CD4-positive, alpha-beta T cell treated with Interleukin-17A for 4 hours (primary cell): ENCODE results near the gene NCOR1.
"Not testable (repeated sequence)": the region's sequence is repeated elsewhere in the genome, so short reads cannot be mapped to it uniquely, and the experiment has no call there.

Experiments used
- DNase-seq: peaks from one replicate; pipeline ENCODE4 v3.0.0-alpha.2; 2020; ENCODE audit warnings: mixed read lengths

The NCOR1 gene

DNA sequence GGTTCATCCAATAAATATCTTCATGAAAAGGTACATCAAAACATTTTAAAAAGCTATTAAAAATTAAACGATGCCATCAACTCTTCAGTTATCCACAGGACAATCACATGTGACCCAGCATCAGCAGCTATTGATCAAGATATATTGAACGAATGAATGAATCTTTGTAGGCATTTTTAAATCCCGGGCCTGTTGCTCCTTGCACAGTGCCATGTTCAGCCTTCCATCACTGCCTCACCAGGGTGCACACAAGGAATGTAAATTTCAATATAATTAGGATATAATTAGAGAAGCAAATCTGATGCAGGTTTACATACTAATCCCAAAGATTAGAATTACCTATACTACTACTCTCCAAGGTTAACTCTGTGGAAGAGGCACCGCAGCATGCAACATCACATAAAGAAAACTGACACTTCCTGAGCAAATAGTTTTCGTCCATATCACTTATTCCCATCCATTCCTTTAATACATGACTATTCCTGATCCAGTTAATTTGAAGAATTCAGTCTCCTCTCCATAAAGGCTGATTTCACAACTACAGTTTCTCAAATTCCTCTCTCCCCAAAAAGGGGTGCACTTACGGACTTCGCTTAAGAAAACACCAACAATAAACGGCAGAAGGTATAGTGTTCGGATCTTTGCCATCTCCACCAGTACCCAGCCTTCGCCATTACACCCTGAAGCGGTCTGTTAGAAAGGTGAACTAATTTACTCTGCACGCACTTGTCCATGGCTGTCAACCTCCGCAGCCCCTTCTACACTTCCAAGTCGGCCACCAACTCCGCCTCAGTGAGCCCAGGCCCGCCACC, 938 bp downstream of the NCOR1 start:
- no peak for DNase-seq

DNA sequence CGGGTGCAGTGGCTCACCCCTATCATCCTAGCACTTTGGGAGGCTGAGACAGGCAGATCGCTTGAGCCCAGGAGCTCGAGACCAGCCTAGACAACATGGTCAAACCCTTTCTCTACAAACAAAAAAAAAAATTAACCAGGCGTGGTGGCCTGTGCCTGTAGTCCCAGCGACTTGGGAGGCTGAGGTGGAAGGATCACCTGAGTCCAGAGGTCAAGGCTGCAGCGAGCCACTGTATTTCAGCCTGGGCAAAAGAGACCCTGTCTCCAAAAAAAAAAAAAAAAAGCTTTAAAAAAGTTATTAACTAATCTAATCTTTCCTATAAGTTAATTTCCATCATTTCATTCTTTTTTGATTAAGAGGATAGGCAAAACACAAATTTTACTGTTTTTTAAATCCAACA, 2.5 kb downstream of the NCOR1 start:
- no peak for DNase-seq

DNA sequence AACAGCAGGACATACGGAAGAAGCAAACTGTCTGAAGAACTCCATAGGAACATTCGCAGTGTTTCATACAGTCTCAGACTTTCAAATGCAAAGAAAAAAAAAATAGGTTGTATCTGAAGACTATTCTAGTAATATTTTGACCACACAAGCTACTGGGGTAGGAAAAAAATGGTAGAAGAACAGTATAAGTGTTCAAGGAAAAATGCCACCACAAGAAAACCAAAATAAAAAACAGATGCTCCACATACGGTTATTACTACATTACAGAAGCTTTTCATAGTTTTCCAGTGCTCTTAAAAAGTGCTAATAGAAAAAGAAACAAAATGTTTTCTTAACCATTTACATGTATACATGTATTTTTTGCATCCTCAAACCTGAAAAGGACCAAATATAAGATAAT, 3.7 kb downstream of the NCOR1 start:
- no peak for DNase-seq

DNA sequence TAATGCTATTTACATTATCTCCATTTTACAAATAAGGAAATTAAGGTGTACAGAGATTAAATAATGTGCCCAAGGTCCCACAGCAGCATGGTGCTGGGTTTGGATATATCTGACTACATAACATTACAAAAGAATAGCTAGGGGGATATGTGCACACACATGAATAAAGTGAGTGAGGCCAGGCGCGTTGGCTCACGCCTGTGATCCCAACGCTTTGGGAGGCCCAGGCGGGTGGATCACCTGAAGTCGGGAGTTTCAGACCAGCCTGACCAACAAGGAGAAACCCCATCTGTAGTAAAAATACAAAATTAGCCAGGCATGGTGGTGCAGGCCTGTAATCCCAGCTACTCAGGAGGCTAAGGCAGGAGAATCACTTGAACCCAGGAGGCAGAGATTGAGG, 10.6 kb downstream of the NCOR1 start:
- not testable (repeated sequence) for DNase-seq

DNA sequence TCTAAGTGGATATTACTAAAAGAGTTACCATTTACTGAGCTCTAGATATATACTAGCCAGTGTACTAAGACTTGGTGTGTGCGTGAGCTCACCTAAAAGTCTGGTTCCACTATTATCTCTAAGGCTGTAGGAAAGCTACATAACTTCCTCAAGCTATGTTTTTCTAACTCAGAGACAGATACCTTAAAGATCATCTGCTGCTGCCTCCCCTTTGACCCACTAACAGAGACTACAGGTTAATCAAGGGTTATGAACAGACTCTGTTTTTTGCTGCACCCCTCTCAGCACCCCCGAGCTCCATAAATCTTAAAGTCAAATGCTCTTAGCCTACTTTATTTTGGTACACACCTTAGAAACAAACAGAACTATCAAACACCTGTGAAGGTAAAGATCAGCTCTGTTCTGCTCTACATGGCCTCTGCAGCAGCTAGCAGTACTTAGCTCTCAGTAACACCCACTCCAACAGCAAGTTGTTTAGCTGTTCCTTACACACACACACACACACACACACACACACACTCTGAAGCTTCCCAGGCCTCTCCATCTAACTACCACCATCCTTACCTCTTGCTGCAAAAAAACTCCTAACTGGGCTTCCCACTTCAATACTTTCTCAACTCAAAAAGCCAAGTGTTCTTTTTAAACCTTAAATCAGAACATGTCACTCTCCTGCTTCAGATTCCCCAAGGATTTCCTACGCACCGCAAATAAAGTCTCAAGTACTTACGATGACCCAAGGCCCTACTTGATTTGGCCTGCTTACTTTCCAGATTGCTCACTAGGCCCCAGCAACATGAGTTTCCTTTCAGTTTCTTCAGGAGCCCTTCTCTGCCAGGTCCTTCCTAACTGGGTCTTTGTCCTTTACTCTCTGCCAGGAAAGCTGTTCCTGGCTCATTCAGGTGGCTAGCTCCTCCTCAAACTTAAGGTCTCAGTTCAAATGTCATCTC, 12.5 kb downstream of the NCOR1 start:
- DNase-seq, result not testable (repeated sequence)

DNA sequence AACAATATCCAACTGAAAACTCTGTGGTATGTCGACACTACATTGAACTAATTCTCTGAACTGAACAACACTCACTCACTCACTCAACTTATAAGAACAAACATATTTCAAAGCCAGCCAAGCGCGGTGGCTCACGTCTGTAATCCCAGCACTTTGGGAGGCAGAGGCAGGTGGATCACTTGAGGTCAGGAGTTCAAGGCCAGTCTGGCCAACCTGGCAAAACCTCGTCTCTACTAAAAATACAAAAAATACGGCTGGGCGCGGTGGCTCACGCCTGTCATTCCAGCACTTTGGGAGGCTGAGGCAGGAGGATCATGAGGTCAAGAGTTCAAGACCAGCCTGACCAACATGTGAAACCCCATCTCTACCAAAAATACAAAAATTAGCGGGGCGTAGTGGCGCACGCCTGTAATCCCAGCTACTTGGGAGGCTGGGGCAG, 13.6 kb downstream of the NCOR1 start:
- not testable (repeated sequence) for DNase-seq

DNA sequence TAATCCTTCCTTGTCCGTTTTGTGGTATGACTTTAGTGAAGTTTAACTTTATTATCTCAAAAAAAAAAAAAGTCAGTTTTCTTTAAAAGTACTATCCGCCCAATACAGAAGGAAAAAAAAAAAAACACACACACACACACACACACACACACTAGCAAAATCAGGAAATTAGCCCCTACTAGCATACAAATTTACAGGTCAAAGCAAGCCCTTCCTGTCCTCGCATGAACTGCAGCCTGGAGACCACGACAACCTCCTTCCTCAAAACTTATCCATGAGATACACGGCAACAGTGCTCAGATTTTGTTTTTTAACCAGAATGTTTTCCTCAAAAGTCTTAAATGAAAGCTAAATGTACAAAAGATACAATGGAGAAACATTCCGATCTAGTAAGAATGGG, 16.2 kb downstream of the NCOR1 start:
- DNase-seq, result no peak

DNA sequence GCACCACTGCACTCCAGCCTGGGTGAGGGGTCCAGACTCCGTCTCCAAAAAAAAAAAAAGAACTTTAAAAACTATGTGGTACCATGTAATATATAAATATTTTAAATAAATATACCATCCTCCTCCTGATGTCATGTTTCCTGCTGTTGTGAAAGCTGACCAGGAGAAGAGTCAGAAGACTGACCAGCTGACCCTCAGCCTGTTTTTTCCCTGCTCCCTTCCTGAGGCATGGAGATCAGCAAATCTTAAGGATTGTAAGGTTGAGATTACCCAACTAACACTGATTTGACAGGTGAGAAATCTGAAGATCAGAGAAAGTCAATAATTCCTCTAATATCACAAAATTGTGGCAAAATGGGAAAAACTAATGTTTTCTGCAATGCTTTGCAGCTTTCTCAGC, 18.1 kb downstream of the NCOR1 start:
- DNase-seq, result no peak

DNA sequence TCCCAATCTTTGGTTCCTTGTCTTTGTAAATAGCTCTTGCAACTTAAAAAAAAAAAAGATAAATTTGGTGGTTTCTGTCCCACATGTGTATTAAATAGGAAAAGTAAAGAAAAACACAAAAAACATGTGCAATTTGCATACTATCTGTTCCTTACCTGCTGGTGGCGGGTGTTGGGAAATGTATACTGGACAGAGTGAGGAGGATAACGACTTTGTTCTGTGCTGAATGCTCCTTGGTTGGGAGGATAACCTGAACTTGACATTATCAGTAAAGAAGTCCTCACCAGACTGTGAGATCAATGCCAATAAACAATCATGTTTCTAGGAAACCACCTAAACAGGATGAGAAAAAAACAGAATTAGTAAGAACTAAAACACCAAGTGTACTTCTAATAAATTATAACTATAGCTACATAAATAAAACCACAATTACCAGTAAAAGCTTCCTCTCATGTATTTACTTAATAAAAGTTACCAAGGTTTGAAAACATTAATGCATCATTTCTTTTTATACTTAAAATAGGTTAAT, 21.0 kb downstream of the NCOR1 start:
- not testable (repeated sequence) for DNase-seq

DNA sequence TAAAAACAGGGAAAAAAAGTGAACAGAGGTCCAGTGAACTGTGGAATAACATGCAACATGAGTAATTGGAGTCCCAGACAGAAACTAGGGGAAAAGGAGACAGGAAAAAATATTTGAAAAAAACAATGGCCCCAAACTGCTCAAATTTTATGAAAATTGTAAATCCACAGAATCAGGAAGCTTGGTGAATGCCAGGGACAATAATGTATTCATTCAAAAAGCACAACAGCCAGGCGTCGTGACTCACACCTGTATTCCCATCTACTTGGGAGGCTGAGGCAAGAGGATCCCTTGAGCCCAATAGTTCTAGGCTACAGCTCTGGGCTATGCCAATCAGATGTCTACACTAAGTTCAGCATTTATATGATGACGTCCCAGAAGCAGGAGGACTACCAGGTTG, 23.7 kb downstream of the NCOR1 start:
- DNase-seq, result no peak

DNA sequence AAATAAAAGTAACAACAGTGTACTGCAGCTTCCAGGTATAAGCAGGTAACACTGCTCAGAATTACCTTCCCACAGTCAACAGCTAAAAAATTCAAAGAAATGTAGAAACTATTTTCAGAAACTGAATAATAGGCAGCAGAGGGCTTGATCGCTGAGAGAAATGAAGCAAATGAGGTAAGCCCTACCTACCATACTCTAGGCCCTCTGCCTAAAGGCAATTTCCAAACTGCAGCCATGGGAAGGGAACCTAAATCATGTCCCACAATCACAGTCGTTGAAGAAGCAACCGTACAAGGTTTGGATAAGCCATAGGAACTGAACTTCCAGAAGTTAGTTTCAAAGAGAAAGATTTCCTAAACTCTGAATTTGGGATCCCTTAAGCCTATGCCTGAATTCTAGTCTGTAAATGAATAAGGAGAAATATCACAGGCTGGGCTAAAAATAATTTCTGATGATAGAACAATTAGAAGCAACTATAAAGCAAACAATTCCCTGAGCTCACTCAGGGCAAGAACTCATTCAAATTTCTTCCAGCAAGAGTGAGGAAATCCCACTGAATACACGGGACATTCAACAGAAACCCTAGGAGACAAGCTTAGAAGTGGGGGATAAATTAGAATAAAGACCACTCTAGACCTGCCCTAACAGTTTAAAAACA, 24.5 kb downstream of the NCOR1 start:
- DNase-seq, result no peak

DNA sequence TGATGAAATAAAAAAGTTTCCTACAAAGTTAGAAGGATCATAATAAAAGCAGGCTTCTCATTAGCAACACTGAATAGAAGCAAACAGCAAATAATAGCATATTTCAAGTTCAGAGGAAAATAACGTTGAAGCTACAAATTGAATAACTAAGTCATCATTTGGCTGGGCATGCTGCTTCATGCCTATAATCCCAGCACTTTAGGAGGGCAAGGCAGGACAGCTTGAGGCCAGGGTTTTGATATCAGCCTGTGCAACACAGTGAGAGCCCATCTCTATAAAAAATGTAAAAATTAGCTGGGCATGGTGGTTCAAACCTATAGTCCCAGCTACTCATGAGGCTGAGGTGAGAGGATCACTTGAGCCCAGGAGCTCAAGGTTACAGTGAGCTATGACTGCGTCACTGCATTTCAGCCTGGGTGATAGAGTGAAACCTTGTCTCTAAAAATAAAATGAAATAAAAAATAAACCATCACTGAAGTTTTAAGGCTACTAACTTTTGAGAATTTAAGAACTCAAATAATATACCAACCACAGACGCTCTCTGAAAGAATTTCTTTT, 25.5 kb downstream of the NCOR1 start:
- DNase-seq, result no peak

DNA sequence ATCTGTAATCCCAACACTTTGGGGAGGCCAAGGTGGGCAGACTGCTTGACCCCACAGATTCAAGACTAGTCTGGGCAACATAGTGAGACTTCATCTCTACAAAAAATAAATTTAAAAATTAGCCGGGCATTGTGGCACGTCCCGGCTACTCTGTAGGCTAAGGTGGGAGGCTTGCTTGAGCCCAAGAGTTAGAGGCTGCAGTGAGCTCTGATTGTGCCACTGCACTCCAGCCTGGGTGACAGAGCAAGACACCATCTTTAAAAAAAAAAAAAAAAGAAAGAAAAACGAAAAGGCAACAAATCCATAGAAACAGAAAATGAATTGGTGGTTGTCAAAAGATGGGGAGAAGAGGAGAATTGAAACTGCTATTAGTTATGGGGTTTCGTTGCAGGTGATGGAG, 27.7 kb downstream of the NCOR1 start:
- DNase-seq, result no peak

DNA sequence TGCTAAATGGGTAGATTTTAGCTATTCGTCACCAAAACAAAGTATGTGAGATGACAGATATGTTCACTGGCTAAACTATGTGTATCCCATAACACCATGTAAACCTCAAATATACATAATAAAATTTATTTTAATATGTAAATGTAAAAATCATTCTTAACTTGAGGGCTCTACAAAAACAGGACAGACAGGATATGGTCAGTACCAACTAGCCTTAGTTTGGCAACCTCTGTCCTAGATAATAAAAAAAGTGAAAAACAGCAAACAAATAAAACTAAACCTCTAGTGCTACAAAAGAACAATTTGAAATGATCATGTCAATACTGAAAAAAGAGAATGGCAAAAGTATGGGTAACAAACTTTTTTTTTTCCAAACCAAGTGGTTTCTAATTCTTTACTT, 33.8 kb downstream of the NCOR1 start:
- no peak for DNase-seq

DNA sequence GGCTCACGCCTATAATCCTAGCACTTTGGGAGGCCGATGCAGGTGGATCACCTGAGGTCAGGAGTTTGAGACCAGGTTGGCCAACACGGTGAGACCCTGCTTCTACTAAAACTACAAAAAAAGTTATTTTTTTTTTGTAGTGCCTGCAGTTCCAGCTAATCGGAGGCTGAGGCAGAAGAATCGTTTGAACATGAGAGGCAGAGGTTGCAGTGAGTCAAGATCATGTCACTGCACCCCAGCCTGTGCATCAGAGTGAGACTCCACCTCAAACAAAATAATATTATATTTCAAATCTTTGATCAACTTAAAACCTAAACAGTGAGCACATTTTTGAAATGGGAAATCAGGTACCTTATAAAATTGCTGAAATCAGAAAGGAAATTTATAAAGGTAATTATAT, 36.5 kb downstream of the NCOR1 start:
- no peak for DNase-seq

DNA sequence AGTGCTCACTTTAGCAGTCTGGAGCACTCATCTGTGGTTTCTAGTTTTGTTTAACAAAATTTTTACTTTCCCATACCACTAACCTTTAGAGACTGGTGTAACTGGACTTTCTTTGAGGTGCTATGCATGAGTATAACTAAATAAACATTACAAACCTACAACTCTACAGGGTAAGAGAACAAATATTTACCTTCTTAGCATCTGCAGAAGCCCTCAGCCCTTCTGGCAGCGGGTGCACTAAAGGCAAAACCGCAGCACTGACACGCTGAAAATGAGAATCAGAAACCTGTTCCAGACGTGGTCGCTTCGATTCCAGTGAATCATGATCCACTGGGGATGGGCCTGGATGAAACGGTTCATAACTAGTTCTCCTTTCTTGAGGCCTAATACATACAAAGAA, 43.7 kb downstream of the NCOR1 start:
- DNase-seq, result no peak

DNA sequence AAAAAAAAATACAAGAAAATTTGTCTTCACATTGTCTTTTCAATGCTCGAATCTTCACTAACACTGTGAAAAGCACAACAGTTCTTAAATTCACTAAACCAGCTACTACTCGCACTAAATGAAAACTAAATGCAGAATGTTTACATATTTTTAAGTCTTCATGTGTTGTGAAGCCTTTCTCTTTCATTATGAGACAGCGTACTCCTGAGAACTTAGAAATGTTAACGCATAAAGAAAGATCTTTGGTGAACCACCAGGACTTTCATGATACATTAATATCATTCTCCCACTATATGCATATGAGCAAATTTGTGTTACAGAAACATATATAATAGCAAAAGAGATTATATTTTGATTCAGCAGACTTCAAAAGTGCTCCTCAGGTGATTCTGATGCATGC, 48.6 kb downstream of the NCOR1 start:
- DNase-seq, result not testable (repeated sequence)

DNA sequence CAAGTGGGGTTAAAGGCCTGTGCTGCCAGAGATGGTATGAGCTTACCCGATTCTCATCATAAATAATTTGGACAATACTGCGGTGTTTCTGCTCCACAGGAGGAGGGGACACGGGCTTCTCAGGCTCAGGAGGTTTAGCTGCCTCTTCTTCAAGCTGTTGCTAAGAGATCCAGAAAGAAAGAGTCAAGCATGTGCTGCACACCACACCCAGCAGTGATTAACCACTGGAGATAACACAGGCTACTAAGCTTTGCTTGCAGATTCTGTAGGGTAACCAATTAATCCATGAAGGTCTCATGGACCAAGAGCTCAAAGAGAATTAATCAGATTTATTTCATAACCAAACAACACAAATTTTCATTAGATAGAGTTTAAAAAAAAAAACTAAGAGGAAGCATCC, 56.6 kb downstream of the NCOR1 start:
- no peak for DNase-seq

DNA sequence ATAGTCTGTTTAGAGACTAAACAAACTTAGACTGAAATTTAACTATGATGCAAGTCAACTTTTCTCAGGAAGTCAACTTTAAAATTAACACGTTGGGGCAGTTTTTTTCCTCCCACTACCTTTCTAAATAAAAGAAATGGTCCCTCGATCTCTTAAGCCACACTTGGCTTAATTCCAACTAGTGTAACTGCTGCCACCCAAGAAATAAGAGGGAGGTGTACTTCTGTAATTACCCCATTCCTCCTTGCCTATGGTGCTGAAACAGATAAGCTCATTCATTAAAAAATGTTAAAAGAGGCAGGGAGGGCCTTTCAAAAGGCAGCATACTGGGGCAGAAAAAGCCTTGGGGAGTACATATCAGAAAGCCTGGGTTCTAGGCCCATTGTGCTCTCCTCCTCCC, 59.8 kb downstream of the NCOR1 start:
- DNase-seq, result no peak

DNA sequence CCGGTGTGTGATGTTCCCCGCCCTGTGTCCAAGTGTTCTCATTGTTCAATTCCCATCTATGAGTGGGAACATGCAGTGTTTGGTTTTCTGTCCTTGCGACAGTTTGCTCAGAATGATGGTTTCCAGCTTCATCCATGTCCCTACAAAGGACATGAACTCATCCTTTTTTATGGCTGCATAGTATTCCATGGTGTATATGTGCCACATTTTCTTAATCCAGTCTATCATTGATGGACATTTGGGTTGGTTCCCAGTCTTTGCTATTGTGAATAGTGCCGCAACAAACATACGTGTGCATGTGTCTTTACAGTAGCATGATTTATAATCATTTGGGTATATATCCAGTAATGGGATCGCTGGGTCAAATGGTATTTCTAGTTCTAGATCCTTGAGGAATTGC, 63.0 kb downstream of the NCOR1 start:
- DNase-seq, result not testable (repeated sequence)

DNA sequence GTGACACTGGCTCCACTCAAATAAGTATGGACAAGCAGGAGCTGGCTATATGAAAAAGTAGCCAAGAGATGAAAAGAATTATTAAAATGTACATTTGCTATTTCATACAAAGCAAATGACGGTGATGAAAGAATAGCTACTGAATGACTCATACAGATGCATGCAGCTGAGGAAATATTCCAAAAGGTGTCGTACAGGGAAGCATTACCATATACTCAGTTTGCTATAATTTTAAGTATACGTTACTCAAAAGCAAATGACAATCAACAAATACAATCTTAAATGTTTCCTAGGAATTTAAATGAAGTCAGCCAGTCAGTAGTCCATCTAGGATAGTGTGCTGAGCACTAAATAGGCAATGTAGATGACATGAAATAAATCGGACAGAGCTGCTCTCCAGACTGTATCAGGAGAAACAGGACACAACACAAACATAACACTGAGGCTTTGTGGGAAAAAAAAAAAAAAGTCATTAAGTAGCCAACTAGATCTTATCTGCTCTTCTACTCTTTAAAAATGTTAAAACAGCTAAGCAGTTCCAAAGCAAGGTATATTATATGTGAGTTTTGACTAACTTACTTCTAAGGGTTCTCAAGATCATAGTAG, 65.0 kb downstream of the NCOR1 start:
- no peak for DNase-seq

DNA sequence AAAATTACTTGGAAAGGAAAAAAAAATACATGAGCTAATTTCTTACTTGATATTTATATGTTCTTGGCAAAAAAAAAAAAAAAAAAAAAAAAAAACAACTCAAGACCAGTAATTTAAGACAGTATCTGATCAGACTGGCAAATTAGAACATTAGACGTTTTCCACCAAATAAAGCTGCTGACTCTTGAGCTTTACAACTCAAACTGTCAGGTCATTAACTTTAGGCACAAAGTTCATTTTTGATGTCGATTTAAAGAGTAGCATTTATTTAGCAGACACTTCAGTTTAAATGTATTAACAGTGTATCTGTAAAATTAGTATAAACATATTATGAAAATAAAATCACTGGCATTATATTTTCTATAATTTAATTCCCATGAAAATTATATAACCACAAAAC, 66.7 kb downstream of the NCOR1 start:
- no peak for DNase-seq
